ENCODE results near the gene HIVEP3. TPM values are rescaled to one million over a fixed set of nuclear protein-coding genes. Genes with fewer than 3 reads are reported as not detected.

The HIVEP3 gene
- total and polyA plus RNA-seq, 3 donors from 2014 or later, result 4.8 to 7.3 (median 7.2) TPM

GRCh38 chr1:41851589-41851988 lies 67.1 kb downstream of the HIVEP3 start:
- Histone ChIP-seq H3K27me3 (no peaks in the 10 kb centered on the region), H3K36me3 (ENCODE audit: low read depth, missing control alignments) (no peaks in the 10 kb centered on the region), H3K27ac (no peak overlapping the region), H3K4me1 (peaks cover 4% of the 10 kb centered on the region), H3K4me3 (no peak overlapping the region), H3K9me3 (no peaks in the 10 kb centered on the region)
- intact Hi-C loops (cut with DNase I; ENCODE audit: low total_unique reads), result no loop called here
- 78 to 86% methylated on average over 5 of the region's 5 CpGs for WGBS, 2 donors
- no peak for DNase-seq
- TF ChIP-seq, protein P1, sequence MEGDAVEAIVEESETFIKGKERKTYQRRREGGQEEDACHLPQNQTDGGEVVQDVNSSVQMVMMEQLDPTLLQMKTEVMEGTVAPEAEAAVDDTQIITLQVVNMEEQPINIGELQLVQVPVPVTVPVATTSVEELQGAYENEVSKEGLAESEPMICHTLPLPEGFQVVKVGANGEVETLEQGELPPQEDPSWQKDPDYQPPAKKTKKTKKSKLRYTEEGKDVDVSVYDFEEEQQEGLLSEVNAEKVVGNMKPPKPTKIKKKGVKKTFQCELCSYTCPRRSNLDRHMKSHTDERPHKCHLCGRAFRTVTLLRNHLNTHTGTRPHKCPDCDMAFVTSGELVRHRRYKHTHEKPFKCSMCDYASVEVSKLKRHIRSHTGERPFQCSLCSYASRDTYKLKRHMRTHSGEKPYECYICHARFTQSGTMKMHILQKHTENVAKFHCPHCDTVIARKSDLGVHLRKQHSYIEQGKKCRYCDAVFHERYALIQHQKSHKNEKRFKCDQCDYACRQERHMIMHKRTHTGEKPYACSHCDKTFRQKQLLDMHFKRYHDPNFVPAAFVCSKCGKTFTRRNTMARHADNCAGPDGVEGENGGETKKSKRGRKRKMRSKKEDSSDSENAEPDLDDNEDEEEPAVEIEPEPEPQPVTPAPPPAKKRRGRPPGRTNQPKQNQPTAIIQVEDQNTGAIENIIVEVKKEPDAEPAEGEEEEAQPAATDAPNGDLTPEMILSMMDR (IDR thresholded peaks at IDR 0.05), result no peak
- no peak for TF ChIP-seq POLR2A (IDR thresholded peaks at IDR 0.05)

GRCh38 chr1:41850029-41850428 lies 68.7 kb downstream of the HIVEP3 start:
- H3K27ac ChIP-seq, result no peak overlapping the region
- H3K27me3 ChIP-seq, result no peaks in the 10 kb centered on the region
- no peak overlapping the region for H3K4me3 ChIP-seq
- 83 to 86% methylated on average over 2 of the region's 2 CpGs for WGBS, 2 donors
- no peaks in the 10 kb centered on the region for H3K36me3 ChIP-seq (ENCODE audit: low read depth, missing control alignments)
- TF ChIP-seq, protein P1 (IDR thresholded peaks at IDR 0.05), result no peak
- TF ChIP-seq POLR2A (IDR thresholded peaks at IDR 0.05), result no peak
- no peaks in the 10 kb centered on the region for H3K4me1 ChIP-seq
- intact Hi-C loops (cut with DNase I; ENCODE audit: low total_unique reads), result no loop called here
- DNase-seq, result no peak
- H3K9me3 ChIP-seq, result no peaks in the 10 kb centered on the region

DNA sequence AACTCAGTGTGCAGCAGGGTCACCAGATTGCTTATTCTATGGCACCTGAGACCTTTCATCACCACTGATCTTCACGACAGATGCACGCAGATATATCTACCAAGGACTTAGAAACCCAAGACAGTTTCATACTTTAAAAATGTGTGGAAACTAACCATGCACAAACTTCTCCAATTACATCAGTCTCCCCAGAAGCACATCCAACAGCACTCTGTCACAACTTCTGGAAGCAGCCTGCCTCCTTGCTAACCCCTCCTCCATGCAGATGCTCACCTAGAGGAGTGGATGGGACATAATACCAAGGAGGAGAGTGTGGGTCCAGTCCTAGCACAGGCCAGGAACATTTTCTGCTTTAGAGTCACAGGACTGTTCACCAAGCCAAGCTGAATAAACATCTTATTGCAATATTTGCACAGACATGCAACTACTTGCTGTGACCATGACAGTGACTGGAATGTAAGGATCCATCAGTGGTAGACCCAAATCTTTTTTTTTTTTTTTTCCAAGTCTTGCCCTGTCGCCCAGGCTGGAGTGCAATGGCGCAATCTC lies 69.4 kb downstream of the HIVEP3 start:
- no peak for DNase-seq
- no peaks in the 10 kb centered on the region for H3K36me3 ChIP-seq (ENCODE audit: low read depth, missing control alignments)
- 90 to 95% methylated on average over 4 of the region's 4 CpGs for WGBS, 2 donors
- no peak overlapping the region for H3K4me3 ChIP-seq
- H3K27me3 ChIP-seq, result no peaks in the 10 kb centered on the region
- H3K9me3 ChIP-seq, result no peaks in the 10 kb centered on the region
- intact Hi-C loops (cut with DNase I; ENCODE audit: low total_unique reads), result no loop called here
- TF ChIP-seq, protein P1 (IDR thresholded peaks at IDR 0.05), result no peak
- no peak for TF ChIP-seq POLR2A (IDR thresholded peaks at IDR 0.05)
- H3K27ac ChIP-seq, result no peak overlapping the region
- no peaks in the 10 kb centered on the region for H3K4me1 ChIP-seq

DNA sequence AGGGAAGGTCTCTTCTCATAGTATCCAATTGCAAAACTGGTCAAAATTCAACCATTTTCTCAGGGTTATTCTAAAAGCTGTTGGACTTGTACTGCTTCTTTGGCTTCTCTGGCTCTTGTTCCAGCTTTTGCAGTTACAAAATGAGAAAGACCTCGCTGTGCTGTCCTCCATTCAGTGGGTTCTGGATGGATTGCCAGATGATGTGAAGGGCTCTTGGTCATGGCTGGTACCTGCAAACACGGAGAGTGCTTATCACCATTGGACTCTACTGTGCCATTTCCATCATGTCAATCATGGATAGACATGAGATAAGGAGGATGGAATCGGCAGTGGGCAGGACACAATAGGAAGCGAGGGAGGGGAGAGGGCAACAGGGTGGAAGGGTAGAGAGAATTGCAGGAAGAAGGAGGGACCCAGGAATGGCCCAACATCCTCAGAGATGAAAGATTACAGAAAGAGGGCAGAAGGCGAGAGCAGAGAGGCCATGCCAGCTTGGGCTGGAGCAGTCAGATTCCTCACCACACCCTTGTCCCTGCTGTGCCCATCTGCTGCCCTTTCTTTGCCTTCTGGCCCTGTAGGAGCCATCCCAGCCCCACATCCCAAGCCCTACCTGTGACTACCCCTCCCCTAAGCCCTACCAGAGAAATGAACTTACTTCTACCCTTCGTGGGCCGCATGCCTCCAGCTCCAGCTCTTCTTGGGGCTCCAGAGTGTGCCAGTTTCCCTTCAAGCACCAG lies 70.3 kb downstream of the HIVEP3 start:
- H3K4me3 ChIP-seq, result no peak overlapping the region
- TF ChIP-seq POLR2A (IDR thresholded peaks at IDR 0.05), result no peak
- TF ChIP-seq, protein P1 (IDR thresholded peaks at IDR 0.05), result no peak
- H3K27me3 ChIP-seq, result no peaks in the 10 kb centered on the region
- no peak for DNase-seq
- intact Hi-C loops (cut with DNase I; ENCODE audit: low total_unique reads), result no loop called here
- 91 to 95% methylated on average over 7 of the region's 7 CpGs for WGBS, 2 donors
- no peak overlapping the region for H3K27ac ChIP-seq
- no peaks in the 10 kb centered on the region for H3K36me3 ChIP-seq (ENCODE audit: low read depth, missing control alignments)
- H3K9me3 ChIP-seq, result no peaks in the 10 kb centered on the region
- H3K4me1 ChIP-seq, result no peaks in the 10 kb centered on the region

- WGBS, 2 donors, result 54 to 69% methylated on average over 2 of the region's 2 CpGs
- Histone ChIP-seq H3K4me1 (no peaks in the 10 kb centered on the region), H3K27ac (no peak overlapping the region), H3K9me3 (no peaks in the 10 kb centered on the region), H3K36me3 (ENCODE audit: low read depth, missing control alignments) (no peaks in the 10 kb centered on the region), H3K27me3 (no peaks in the 10 kb centered on the region), H3K4me3 (no peak overlapping the region)
- intact Hi-C loops (cut with DNase I; ENCODE audit: low total_unique reads), result no loop called here
- no peak for TF ChIP-seq POLR2A (IDR thresholded peaks at IDR 0.05)
- TF ChIP-seq, protein P1 (IDR thresholded peaks at IDR 0.05), result no peak
- no peak for DNase-seq
Measured at GRCh38 chr1:41847733-41848132, 71.0 kb downstream of the HIVEP3 start.
